Tibial nerve (tissue), 4 donors: ENCODE measurements around the gene GRB10. TPM values are rescaled to one million over a fixed set of nuclear protein-coding genes. Genes with fewer than 3 reads are reported as not detected.
A peak's percentile ranks its signal among the peaks of the same experiment; 100 is the strongest.

ENCODE experiments used
- DNase-seq, 2 donors: peaks; one replicate each; pipeline ENCODE4 v3.0.0-alpha.2; 2019; ENCODE audit warnings: low spot score in 2 of 2
- H3K27ac ChIP-seq, 4 donors: fragments of 200-600 bp; sonication (generic) in 3 of 4; one replicate each; pipeline ENCODE4 v1.5.1; 2017 to 2019; ENCODE audit warnings: mild to moderate bottlenecking in 1 of 4
- H3K27me3 ChIP-seq, 2 donors: fragments of 200-600 bp; sonication (generic) in 1 of 2; one replicate each; pipeline versions ENCODE4 v1.5.1 to v1.6.0; 2017 to 2019
- H3K36me3 ChIP-seq, 3 donors: fragments of 200-600 bp; sonication (generic); one replicate each; pipeline ENCODE4 v1.5.1; 2018 to 2019
- H3K4me1 ChIP-seq, 4 donors: fragments of 200-600 bp; sonication (generic) in 3 of 4; one replicate each; pipeline ENCODE4 v1.5.1; 2017 to 2019
- H3K4me3 ChIP-seq, 4 donors: fragments of 200-600 bp; sonication (generic) in 3 of 4; one replicate each; pipeline ENCODE4 v1.5.1; 2017 to 2019; ENCODE audit warnings: mild to moderate bottlenecking in 1 of 4, moderate library complexity in 1 of 4
- H3K9me3 ChIP-seq, 4 donors: fragments of 200-600 bp; sonication (generic) in 3 of 4; one replicate each; pipeline ENCODE4 v1.5.1; 2017 to 2019
- EP300 ChIP-seq, 2 donors: sonication (generic); formaldehyde crosslinking; IDR thresholded peaks; one replicate each; pipeline ENCODE4 v1.6.1; 2017; ENCODE audit warnings: antibody characterized with exemption in 2 of 2, mild to moderate bottlenecking in 1 of 2
- POLR2A ChIP-seq, 2 donors: fragments of 450-650 bp; IDR thresholded peaks; one replicate each; pipeline ENCODE4 v1.6.1; 2017; ENCODE audit warnings: antibody characterized with exemption in 2 of 2, mild to moderate bottlenecking in 2 of 2, moderate library complexity in 2 of 2
- WGBS, 2 donors: methylation state at CpG; one replicate each; pipeline ENCODE4 v1.1.5; 2018; 5-methylcytosine and 5-hydroxymethylcytosine counted together
- total RNA-seq, 4 donors: library from RNA; depleted of rRNA; stranded (reverse); fragments of >200 nt; gene quantifications; one replicate each; pipeline ENCODE4 v1.1.0, GENCODE V29; 2016
- TF ChIP-seq, protein P1 (sequence below), 5 experiments: fragments of 200-600 bp in 3 of 5; fragments of 450-650 bp in 2 of 5; sonication (generic) in 3 of 5; IDR thresholded peaks; one replicate each; pipeline ENCODE4 v1.5.1; 2016 to 2019; ENCODE audit warnings: antibody characterized with exemption in 5 of 5, mild to moderate bottlenecking in 3 of 5, moderate library complexity in 2 of 5

Gene GRB10
- total RNA-seq, 4 donors from 2014 or later = 34.1 to 73.9 (median 56.0) TPM

GRCh38 chr7:50791938-50792341, 9.2 kb upstream of the GRB10 start:
- no peak for DNase-seq
- H3K36me3 ChIP-seq = no peaks in the 10 kb centered on the region
- H3K4me3 ChIP-seq = peak overlapping the region; percentile 34 to 72 (median 44)
- H3K9me3 ChIP-seq = peaks cover 0 to 7% (median 0%) of the 10 kb centered on the region in 4 donors
- H3K27ac ChIP-seq = peak overlapping the region in 1 of 4 donors; percentile 88
- peaks cover 0 to 35% (median 0%) of the 10 kb centered on the region in 4 donors for H3K4me1 ChIP-seq
- 10 to 18% methylated on average over 10 of the region's 10 CpGs for WGBS, 2 donors
- TF ChIP-seq, protein P1, sequence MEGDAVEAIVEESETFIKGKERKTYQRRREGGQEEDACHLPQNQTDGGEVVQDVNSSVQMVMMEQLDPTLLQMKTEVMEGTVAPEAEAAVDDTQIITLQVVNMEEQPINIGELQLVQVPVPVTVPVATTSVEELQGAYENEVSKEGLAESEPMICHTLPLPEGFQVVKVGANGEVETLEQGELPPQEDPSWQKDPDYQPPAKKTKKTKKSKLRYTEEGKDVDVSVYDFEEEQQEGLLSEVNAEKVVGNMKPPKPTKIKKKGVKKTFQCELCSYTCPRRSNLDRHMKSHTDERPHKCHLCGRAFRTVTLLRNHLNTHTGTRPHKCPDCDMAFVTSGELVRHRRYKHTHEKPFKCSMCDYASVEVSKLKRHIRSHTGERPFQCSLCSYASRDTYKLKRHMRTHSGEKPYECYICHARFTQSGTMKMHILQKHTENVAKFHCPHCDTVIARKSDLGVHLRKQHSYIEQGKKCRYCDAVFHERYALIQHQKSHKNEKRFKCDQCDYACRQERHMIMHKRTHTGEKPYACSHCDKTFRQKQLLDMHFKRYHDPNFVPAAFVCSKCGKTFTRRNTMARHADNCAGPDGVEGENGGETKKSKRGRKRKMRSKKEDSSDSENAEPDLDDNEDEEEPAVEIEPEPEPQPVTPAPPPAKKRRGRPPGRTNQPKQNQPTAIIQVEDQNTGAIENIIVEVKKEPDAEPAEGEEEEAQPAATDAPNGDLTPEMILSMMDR (IDR thresholded peaks at IDR 0.05) = no peak
- TF ChIP-seq POLR2A (IDR thresholded peaks at IDR 0.05) (no peak), EP300 (IDR thresholded peaks at IDR 0.05) (no peak)
- H3K27me3 ChIP-seq = no peaks in the 10 kb centered on the region

DNA sequence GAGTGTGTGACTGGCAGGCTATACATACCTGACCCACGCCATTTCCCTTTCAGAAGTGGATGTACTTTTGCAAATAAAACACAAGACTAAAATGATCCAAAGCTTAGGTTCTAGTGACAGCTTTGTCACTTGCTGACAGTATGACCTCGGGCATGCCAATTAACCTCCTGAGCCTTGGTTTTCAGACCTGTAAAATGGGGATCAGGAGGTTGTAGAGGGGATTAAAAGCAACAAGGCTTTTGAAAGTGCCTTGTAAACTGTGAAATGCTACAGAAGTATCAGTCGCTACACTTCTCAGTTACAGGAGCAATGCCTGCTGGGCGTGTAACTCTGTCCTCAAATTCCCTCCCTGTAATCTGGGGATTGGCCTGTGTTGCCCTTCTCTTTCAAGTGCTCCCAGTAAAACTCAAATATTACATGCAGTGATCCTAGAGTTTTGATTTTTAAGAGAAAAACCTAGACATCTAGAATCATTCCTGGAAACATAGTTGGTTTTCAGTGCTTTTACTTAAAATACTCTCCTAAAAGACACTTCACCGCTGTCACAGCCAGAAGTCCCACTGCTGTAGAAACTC, 8.8 kb upstream of the GRB10 start:
- peaks cover 0 to 7% (median 0%) of the 10 kb centered on the region in 4 donors for H3K9me3 ChIP-seq
- H3K4me1 ChIP-seq = peaks cover 0 to 35% (median 0%) of the 10 kb centered on the region in 4 donors
- no peaks in the 10 kb centered on the region for H3K36me3 ChIP-seq
- 69 to 74% methylated on average over 5 of the region's 5 CpGs for WGBS, 2 donors
- peak overlapping the region; percentile 34 to 72 (median 44) for H3K4me3 ChIP-seq
- H3K27ac ChIP-seq = peak overlapping the region in 1 of 4 donors; percentile 88
- TF ChIP-seq EP300 (IDR thresholded peaks at IDR 0.05) (no peak), POLR2A (IDR thresholded peaks at IDR 0.05) (no peak)
- TF ChIP-seq, protein P1 (IDR thresholded peaks at IDR 0.05) = no peak
- DNase-seq = no peak
- no peaks in the 10 kb centered on the region for H3K27me3 ChIP-seq

DNA sequence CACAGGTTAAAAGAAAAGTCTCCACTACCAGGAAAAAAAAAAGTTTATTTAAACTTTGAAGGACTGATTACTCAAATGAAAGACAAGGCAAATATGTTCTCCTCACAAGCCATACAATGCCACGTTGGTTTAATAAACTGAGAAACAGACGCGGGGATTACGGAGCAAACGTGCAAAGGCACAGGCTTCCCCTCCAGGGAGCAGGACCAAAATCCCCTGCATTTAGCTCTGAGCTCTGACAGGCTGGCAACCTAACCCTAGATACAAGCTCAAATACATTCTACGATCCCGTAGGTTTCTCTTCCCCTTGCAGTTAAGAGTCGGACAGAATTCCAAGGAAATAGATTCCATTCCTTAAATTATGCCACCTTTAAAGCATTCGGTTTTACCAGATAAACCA, 7.7 kb upstream of the GRB10 start:
- H3K27me3 ChIP-seq = no peaks in the 10 kb centered on the region
- no peak for DNase-seq
- peaks cover 0 to 39% (median 0%) of the 10 kb centered on the region in 4 donors for H3K4me1 ChIP-seq
- 57 to 58% methylated on average over 9 of the region's 9 CpGs for WGBS, 2 donors
- H3K36me3 ChIP-seq = no peaks in the 10 kb centered on the region
- peaks cover 0 to 7% (median 0%) of the 10 kb centered on the region in 4 donors for H3K9me3 ChIP-seq
- TF ChIP-seq, protein P1 (IDR thresholded peaks at IDR 0.05) = no peak
- no peak for TF ChIP-seq EP300 (IDR thresholded peaks at IDR 0.05)
- no peak for TF ChIP-seq POLR2A (IDR thresholded peaks at IDR 0.05)
- H3K27ac ChIP-seq = peak overlapping the region in 1 of 4 donors; percentile 33
- H3K4me3 ChIP-seq = peak overlapping the region in 1 of 4 donors; percentile 72

DNA sequence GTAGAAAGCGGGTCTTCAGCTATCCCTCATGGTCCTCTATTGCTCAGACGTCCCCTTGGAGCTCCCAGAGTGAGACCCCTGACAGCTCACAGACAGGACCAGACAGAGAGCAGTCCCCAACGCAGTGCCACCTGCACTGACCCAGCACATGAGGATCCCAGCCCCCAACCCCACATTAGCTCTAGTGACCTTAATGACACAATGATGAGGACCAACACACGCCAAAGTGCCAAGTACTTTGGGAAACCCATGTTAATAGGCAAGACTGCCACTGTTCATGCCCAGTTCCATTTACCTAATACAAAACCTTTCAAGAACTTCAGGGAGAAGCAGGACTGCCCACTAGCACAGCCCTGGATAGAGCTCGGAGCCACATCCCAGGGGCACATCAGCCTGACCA, 5.7 kb upstream of the GRB10 start:
- no peak overlapping the region for H3K27ac ChIP-seq
- no peak for TF ChIP-seq EP300 (IDR thresholded peaks at IDR 0.05)
- TF ChIP-seq, protein P1 (IDR thresholded peaks at IDR 0.05) = no peak
- TF ChIP-seq POLR2A (IDR thresholded peaks at IDR 0.05) = no peak
- DNase-seq = no peak
- no peaks in the 10 kb centered on the region for H3K27me3 ChIP-seq
- 93 to 95% methylated on average over 5 of the region's 5 CpGs for WGBS, 2 donors
- no peak overlapping the region for H3K4me3 ChIP-seq
- H3K9me3 ChIP-seq = peaks cover 0 to 7% (median 0%) of the 10 kb centered on the region in 4 donors
- H3K4me1 ChIP-seq = peaks cover 0 to 47% (median 0%) of the 10 kb centered on the region in 4 donors
- H3K36me3 ChIP-seq = no peaks in the 10 kb centered on the region

DNA sequence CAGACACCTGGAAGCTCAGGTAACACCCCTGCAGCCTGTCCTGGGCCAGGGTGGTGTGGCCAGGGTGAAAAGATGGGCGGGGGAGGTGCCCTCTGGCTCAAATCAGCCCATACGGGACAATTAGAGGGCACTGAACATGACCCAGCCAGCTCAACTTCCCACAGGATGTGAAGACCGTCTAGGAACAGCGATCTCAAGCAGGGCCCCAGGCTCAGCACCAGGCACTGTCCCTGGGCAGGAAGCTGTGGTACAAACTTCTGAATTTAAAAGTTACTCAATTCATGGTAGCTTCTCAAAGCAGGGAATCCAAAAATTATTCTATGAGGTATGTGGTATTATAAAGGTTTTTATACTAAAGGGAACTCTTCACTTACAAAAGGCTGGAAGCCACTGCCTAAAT, 5.1 kb upstream of the GRB10 start:
- Histone ChIP-seq H3K27me3 (no peaks in the 10 kb centered on the region), H3K4me1 (peaks cover 0 to 51% (median 0%) of the 10 kb centered on the region in 4 donors), H3K27ac (no peak overlapping the region), H3K4me3 (no peak overlapping the region), H3K36me3 (no peaks in the 10 kb centered on the region), H3K9me3 (peaks cover 0 to 7% (median 0%) of the 10 kb centered on the region in 4 donors)
- no peak for DNase-seq
- WGBS, 2 donors = 77 to 85% methylated on average over 4 of the region's 4 CpGs
- TF ChIP-seq POLR2A (IDR thresholded peaks at IDR 0.05) = no peak
- no peak for TF ChIP-seq EP300 (IDR thresholded peaks at IDR 0.05)
